ENCODE data around the gene DRD4. TPM values are rescaled to one million over a fixed set of nuclear protein-coding genes. Genes with fewer than 3 reads are reported as not detected.
"Not testable (repeated sequence)": the region's sequence is repeated elsewhere in the genome, so short reads cannot be mapped to it uniquely, and the experiment has no call there.

Gene DRD4
- total RNA-seq, 2 donors from 2014 or later, result 0.60 to 5.6 TPM

- ATAC-seq (no peak), DNase-seq (ENCODE audit: low spot score in 2 of 2) (no peak)
- Mint-ChIP-seq H3K27ac (no peak overlapping the region), H3K9me3 (no peaks in the 10 kb centered on the region), H3K36me3 (no peaks in the 10 kb centered on the region)
Observed at GRCh38 chr11:646214-646613, 9.1 kb downstream of the DRD4 start.

GRCh38 chr11:647672-648158 is 10.6 kb downstream of the DRD4 start:
- not testable (repeated sequence) for H3K9me3 Mint-ChIP-seq; H3K27ac Mint-ChIP-seq; DNase-seq (ENCODE audit: low spot score in 2 of 2); H3K36me3 Mint-ChIP-seq; ATAC-seq

- no peak for DNase-seq (ENCODE audit: low spot score in 2 of 2)
- ATAC-seq, result no peak
- no peak overlapping the region for H3K27ac Mint-ChIP-seq
- H3K9me3 Mint-ChIP-seq, result no peaks in the 10 kb centered on the region
- no peaks in the 10 kb centered on the region for H3K36me3 Mint-ChIP-seq
Observed at GRCh38 chr11:650482-650881, 13.4 kb downstream of the DRD4 start.

- ATAC-seq; H3K36me3 Mint-ChIP-seq; DNase-seq (ENCODE audit: low spot score in 2 of 2); H3K9me3 Mint-ChIP-seq; H3K27ac Mint-ChIP-seq: not testable (repeated sequence)
Observed at GRCh38 chr11:653136-653535, 16.1 kb downstream of the DRD4 start.

- DNase-seq (ENCODE audit: low spot score in 2 of 2), result no peak
- no peak overlapping the region for H3K27ac Mint-ChIP-seq
- H3K9me3 Mint-ChIP-seq, result no peaks in the 10 kb centered on the region
- no peaks in the 10 kb centered on the region for H3K36me3 Mint-ChIP-seq
- no peak for ATAC-seq
Observed at GRCh38 chr11:653837-654236, 16.8 kb downstream of the DRD4 start.

- DNase-seq (ENCODE audit: low spot score in 2 of 2); H3K9me3 Mint-ChIP-seq; ATAC-seq; H3K36me3 Mint-ChIP-seq; H3K27ac Mint-ChIP-seq: not testable (repeated sequence)
Observed at GRCh38 chr11:654444-654843, 17.4 kb downstream of the DRD4 start.

- ATAC-seq (no peak), DNase-seq (ENCODE audit: low spot score in 2 of 2) (no peak)
- H3K36me3 Mint-ChIP-seq, result no peaks in the 10 kb centered on the region
- no peaks in the 10 kb centered on the region for H3K9me3 Mint-ChIP-seq
- no peak overlapping the region for H3K27ac Mint-ChIP-seq
Observed at GRCh38 chr11:655036-655726, 18.1 kb downstream of the DRD4 start.

GRCh38 chr11:656426-656825 is 19.4 kb downstream of the DRD4 start:
- Mint-ChIP-seq H3K27ac (no peak overlapping the region), H3K9me3 (no peaks in the 10 kb centered on the region), H3K36me3 (no peaks in the 10 kb centered on the region)
- ATAC-seq (no peak), DNase-seq (ENCODE audit: low spot score in 2 of 2) (no peak)

GRCh38 chr11:656866-657265 is 19.8 kb downstream of the DRD4 start:
- Mint-ChIP-seq H3K27ac (no peak overlapping the region), H3K9me3 (no peaks in the 10 kb centered on the region), H3K36me3 (no peaks in the 10 kb centered on the region)
- ATAC-seq (no peak), DNase-seq (ENCODE audit: low spot score in 2 of 2) (no peak)

- Mint-ChIP-seq H3K9me3 (no peaks in the 10 kb centered on the region), H3K27ac (no peak overlapping the region), H3K36me3 (peaks cover 0 to 2% of the 10 kb centered on the region in 2 donors)
- DNase-seq (ENCODE audit: low spot score in 2 of 2), result no peak
- no peak for ATAC-seq
Observed at GRCh38 chr11:657691-658126, 20.6 kb downstream of the DRD4 start.

GRCh38 chr11:659532-660085 is 22.5 kb downstream of the DRD4 start:
- Mint-ChIP-seq H3K36me3 (peaks cover 0 to 5% of the 10 kb centered on the region in 2 donors), H3K9me3 (no peaks in the 10 kb centered on the region), H3K27ac (no peak overlapping the region)
- no peak for DNase-seq (ENCODE audit: low spot score in 2 of 2)
- no peak for ATAC-seq

GRCh38 chr11:660281-660680 is 23.2 kb downstream of the DRD4 start:
- H3K36me3 Mint-ChIP-seq, result peaks cover 0 to 7% of the 10 kb centered on the region in 2 donors
- DNase-seq (ENCODE audit: low spot score in 2 of 2), result no peak
- no peak overlapping the region for H3K27ac Mint-ChIP-seq
- no peaks in the 10 kb centered on the region for H3K9me3 Mint-ChIP-seq
- ATAC-seq, result no peak

GRCh38 chr11:660681-661444 is 23.8 kb downstream of the DRD4 start:
- Mint-ChIP-seq H3K9me3 (no peaks in the 10 kb centered on the region), H3K36me3 (peaks cover 0 to 10% of the 10 kb centered on the region in 2 donors), H3K27ac (no peak overlapping the region)
- ATAC-seq (no peak), DNase-seq (ENCODE audit: low spot score in 2 of 2) (no peak)

- H3K27ac Mint-ChIP-seq, result no peak overlapping the region
- ATAC-seq, result peak; percentile 76 to 78
- H3K9me3 Mint-ChIP-seq, result no peaks in the 10 kb centered on the region
- H3K36me3 Mint-ChIP-seq, result peaks cover 0 to 10% of the 10 kb centered on the region in 2 donors
- DNase-seq (ENCODE audit: low spot score in 2 of 2), result peak in 1 of 2 donors; percentile 31
Observed at GRCh38 chr11:662689-663274, 25.7 kb downstream of the DRD4 start.

GRCh38 chr11:665062-665703 is 28.1 kb downstream of the DRD4 start:
- DNase-seq (ENCODE audit: low spot score in 2 of 2), result no peak
- ATAC-seq, result no peak
- Mint-ChIP-seq H3K27ac (no peak overlapping the region), H3K9me3 (no peaks in the 10 kb centered on the region), H3K36me3 (peaks cover 0 to 10% of the 10 kb centered on the region in 2 donors)

GRCh38 chr11:665704-666281 is 28.7 kb downstream of the DRD4 start:
- Mint-ChIP-seq H3K9me3 (no peaks in the 10 kb centered on the region), H3K36me3 (peaks cover 0 to 10% of the 10 kb centered on the region in 2 donors), H3K27ac (no peak overlapping the region)
- ATAC-seq, result no peak
- DNase-seq (ENCODE audit: low spot score in 2 of 2), result no peak

Data from activated naive CD4-positive, alpha-beta T cell treated with anti-CD3 and anti-CD28 coated beads, Interleukin-2, amount 50 U/mL, for 72 hours (primary cell).